Osteoblast (primary cell): ENCODE measurements around the gene NR3C1. TPM values are rescaled to one million over a fixed set of nuclear protein-coding genes. Genes with fewer than 3 reads are reported as not detected.

ENCODE experiments used
- DNase-seq: peaks from one replicate; pipeline ENCODE4 v3.0.0; 2011; ENCODE audit warnings: low spot score, mixed read lengths; ENCODE audit not compliant: insufficient read length; ENCODE audit errors: missing footprints
- H2AFZ ChIP-seq: 2 replicates; pipeline ENCODE4 v1.6.0; 2011; ENCODE audit warnings: mild to moderate bottlenecking, low read length
- H3K27ac ChIP-seq: 2 replicates; pipeline ENCODE4 v1.5.1; 2011; ENCODE audit warnings: mild to moderate bottlenecking, low read depth, low read length, moderate library complexity
- H3K27me3 ChIP-seq: 2 replicates; pipeline ENCODE4 v1.6.0; 2012; ENCODE audit warnings: mild to moderate bottlenecking, control low read depth, inconsistent platforms, low read length, moderate library complexity; ENCODE audit not compliant: insufficient read depth
- H3K36me3 ChIP-seq: 2 replicates; pipeline ENCODE4 v1.5.1; 2011; ENCODE audit warnings: mild to moderate bottlenecking, low read length, control low read depth, moderate library complexity; ENCODE audit not compliant: insufficient read depth
- H3K4me1 ChIP-seq: 2 replicates; pipeline ENCODE4 v1.5.1; 2011; ENCODE audit warnings: mild to moderate bottlenecking, low read length, control low read depth, moderate library complexity; ENCODE audit not compliant: insufficient read depth
- H3K4me2 ChIP-seq: 2 replicates; pipeline ENCODE4 v1.6.0; 2011; ENCODE audit warnings: mild to moderate bottlenecking, low read length; ENCODE audit not compliant: insufficient read depth
- H3K4me3 ChIP-seq: fragments of 200-600 bp; sonication (generic); 3 replicates; pipeline ENCODE4 v1.5.1; 2012; ENCODE audit warnings: mild to moderate bottlenecking, low read length, inconsistent platforms; ENCODE audit not compliant: insufficient read depth
- H3K79me2 ChIP-seq: 2 replicates; pipeline ENCODE4 v1.6.0; 2012; ENCODE audit warnings: mild to moderate bottlenecking, low read length, control low read depth, inconsistent platforms; ENCODE audit not compliant: insufficient read depth
- H3K9me3 ChIP-seq: 2 replicates; pipeline ENCODE4 v1.5.1; 2011; ENCODE audit warnings: low read depth, low read length, control low read depth
- H4K20me1 ChIP-seq: 2 replicates; pipeline ENCODE4 v1.6.0; 2012; ENCODE audit warnings: mild to moderate bottlenecking, low read length, control low read depth; ENCODE audit not compliant: insufficient read depth
- CTCF ChIP-seq: IDR thresholded peaks from 2 replicates; pipeline ENCODE4 v1.5.1; 2011; ENCODE audit warnings: mild to moderate bottlenecking, low read depth, low read length, moderate library complexity; ENCODE audit errors: extremely low read depth
- total RNA-seq: library from RNA; depleted of rRNA; stranded (reverse); fragments of >200 nt; gene quantifications from 2 replicates; pipeline ENCODE4 v1.2.3, GENCODE V29; 2012

NR3C1 gene
- total RNA-seq, 1 donor, result 119 TPM

GRCh38 chr5:143340891-143341685 lies 62.4 kb downstream of the NR3C1 start:
- peak overlapping the region; percentile 50 for H3K27ac ChIP-seq
- peaks cover 13% of the 10 kb centered on the region for H3K4me1 ChIP-seq
- H3K36me3 ChIP-seq, result peaks cover 3% of the 10 kb centered on the region
- no peak overlapping the region for H3K4me3 ChIP-seq
- peaks cover 20% of the 10 kb centered on the region for H4K20me1 ChIP-seq
- H3K27me3 ChIP-seq, result no peaks in the 10 kb centered on the region
- TF ChIP-seq CTCF, result no peak
- no peak overlapping the region for H3K4me2 ChIP-seq
- no peaks in the 10 kb centered on the region for H3K9me3 ChIP-seq
- H2AFZ ChIP-seq, result no peak overlapping the region
- H3K79me2 ChIP-seq, result peaks cover 99% of the 10 kb centered on the region
- DNase-seq, result no peak

GRCh38 chr5:143338658-143339366 lies 64.7 kb downstream of the NR3C1 start:
- H2AFZ ChIP-seq, result no peak overlapping the region
- H3K4me3 ChIP-seq, result no peak overlapping the region
- H3K79me2 ChIP-seq, result peaks cover 95% of the 10 kb centered on the region
- no peaks in the 10 kb centered on the region for H3K27me3 ChIP-seq
- H3K36me3 ChIP-seq, result peaks cover 3% of the 10 kb centered on the region
- peaks cover 13% of the 10 kb centered on the region for H3K4me1 ChIP-seq
- H3K27ac ChIP-seq, result no peak overlapping the region
- no peaks in the 10 kb centered on the region for H3K9me3 ChIP-seq
- H3K4me2 ChIP-seq, result no peak overlapping the region
- H4K20me1 ChIP-seq, result peaks cover 20% of the 10 kb centered on the region
- no peak for DNase-seq
- TF ChIP-seq CTCF, result no peak

- peaks cover 89% of the 10 kb centered on the region for H3K79me2 ChIP-seq
- H3K4me2 ChIP-seq, result no peak overlapping the region
- peaks cover 13% of the 10 kb centered on the region for H3K4me1 ChIP-seq
- H3K27ac ChIP-seq, result no peak overlapping the region
- no peak overlapping the region for H3K4me3 ChIP-seq
- no peaks in the 10 kb centered on the region for H3K9me3 ChIP-seq
- DNase-seq, result no peak
- peaks cover 20% of the 10 kb centered on the region for H4K20me1 ChIP-seq
- no peaks in the 10 kb centered on the region for H3K27me3 ChIP-seq
- H3K36me3 ChIP-seq, result peaks cover 3% of the 10 kb centered on the region
- no peak overlapping the region for H2AFZ ChIP-seq
- TF ChIP-seq CTCF, result no peak
Observed at GRCh38 chr5:143337946-143338345, 65.5 kb downstream of the NR3C1 start.

- Histone ChIP-seq H3K9me3 (no peaks in the 10 kb centered on the region), H3K79me2 (peaks cover 88% of the 10 kb centered on the region), H4K20me1 (peaks cover 12% of the 10 kb centered on the region), H3K4me3 (no peak overlapping the region), H3K4me1 (peaks cover 5% of the 10 kb centered on the region), H3K27ac (no peak overlapping the region), H2AFZ (no peak overlapping the region), H3K36me3 (peaks cover 3% of the 10 kb centered on the region), H3K4me2 (no peak overlapping the region), H3K27me3 (no peaks in the 10 kb centered on the region)
- no peak for TF ChIP-seq CTCF
- DNase-seq, result no peak
Observed at GRCh38 chr5:143336485-143336884, 67.0 kb downstream of the NR3C1 start.
